GM23248 (cell line): ENCODE results near the gene LSM5.

Experiments used
- EZH2 ChIP-seq: fragments of 200-600 bp; sonication (generic); IDR thresholded peaks from 2 replicates; pipeline ENCODE4 v1.6.1; 2018; ENCODE audit warnings: antibody characterized with exemption, mild to moderate bottlenecking; ENCODE audit not compliant: insufficient read depth, poor library complexity, severe bottlenecking
- EZH2phosphoT487 ChIP-seq: fragments of 200-600 bp; sonication (generic); IDR thresholded peaks from 2 replicates; pipeline ENCODE4 v1.6.1; 2018; ENCODE audit warnings: antibody characterized with exemption, moderate library complexity, mild to moderate bottlenecking, low read depth; ENCODE audit not compliant: insufficient read depth

DNA sequence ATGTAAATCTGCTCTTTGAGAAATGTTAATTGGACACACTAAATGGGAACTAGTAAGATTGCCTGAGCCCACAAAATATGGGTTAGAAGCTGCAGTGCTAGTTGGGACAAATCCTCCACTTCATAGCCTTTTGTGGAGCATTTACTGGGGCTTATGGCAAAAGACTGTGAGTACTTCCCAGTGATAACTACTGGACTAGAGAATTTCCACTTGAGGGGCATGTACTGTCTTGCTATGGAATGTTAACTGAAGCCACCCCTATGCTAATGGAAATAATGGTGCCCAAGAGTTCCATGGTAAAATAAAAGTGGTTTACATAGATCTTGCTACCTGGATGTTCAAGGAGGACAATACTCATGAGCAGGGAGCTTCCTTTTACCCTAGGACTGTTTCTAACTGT is 34.5 kb upstream of the LSM5 start:
- no peak for TF ChIP-seq EZH2
- TF ChIP-seq EZH2phosphoT487: no peak
